Fibroblast of the conjunctiva (primary cell): ENCODE results near the gene LIG4.

ENCODE experiments used
- DNase-seq: peaks from one replicate; pipeline ENCODE4 v3.0.0-alpha.2; 2010; ENCODE audit warnings: low read depth

Gene LIG4

DNA sequence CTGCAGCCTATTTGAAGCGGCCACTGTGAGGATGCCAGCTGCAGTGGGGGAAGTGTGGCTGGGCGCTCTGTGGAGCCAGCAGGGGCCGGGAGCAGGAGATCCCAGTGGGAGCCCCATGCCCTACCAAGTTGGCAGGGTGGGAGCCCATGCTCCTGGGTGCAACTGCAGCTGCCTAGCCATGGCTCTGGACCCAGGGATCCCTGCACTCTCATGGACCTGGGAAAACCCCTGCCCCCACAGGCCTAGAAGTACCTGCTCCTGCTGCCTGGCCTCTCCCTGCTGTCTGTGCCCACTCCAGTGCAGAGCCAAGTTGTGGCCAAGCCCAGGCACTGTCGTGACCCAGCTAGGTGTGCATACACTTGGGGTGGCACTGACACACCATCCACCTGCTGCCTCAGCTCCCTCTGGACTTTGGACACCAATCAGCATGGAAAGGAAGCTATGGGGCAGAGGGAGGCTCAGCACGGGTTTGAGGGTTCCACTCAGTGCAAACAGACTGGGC, 20.9 kb downstream of the LIG4 start:
- no peak for DNase-seq

DNA sequence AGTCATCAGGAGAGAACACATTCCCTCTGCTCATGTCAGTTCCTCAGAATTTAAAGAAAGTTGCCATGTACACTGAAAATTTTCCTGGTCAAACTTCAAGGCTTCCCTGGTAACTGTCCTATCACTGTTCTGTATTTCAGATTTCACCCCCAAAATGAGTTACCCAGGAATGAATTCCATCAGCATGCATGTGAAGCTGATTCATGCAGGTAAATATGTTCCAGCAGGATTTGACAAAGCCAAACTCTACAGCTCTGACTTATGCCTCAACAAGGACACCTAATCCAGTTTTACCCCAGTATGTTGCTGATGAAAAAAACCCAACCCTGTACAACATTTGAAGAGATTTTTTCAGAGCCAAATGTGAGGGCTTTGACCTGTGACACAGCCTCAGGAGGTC, 21.5 kb downstream of the LIG4 start:
- DNase-seq = no peak

DNA sequence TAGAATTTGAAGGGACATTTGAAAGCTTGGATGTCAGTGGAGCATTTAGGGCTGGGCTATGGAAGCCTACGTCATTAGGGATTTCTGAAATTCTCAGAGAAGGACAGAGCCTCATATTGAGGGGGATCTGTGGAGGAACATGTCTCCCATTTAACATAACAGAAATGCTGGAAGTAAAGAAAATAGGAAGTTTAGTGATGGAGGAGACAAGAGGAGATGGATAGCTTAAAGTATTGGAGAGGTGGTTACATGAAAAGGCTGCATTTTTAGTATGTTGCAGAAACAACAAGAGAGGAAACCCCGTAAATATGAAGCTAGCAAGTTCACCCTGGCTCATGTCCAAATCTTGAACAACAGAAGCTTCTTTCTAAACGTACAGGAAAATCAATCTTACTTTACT, 24.4 kb downstream of the LIG4 start:
- no peak for DNase-seq

DNA sequence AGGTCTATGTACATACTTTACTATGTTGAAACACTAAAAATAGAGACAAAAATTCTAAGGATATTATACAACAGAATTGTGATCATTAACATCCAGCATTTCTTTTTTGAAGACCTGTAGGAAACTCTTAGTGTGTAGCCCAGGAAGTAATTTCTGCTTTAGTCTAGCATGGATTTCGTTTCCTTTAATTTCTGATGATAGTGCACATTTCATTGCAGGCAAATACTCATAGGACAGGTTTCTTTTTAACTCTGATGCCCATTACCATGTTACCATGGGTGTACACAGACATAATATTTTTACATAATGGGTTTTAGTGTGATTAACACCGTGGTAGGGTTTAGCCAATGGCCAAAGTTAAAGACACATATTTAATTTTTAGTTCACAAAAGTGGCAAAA, 27.1 kb downstream of the LIG4 start:
- no peak for DNase-seq

DNA sequence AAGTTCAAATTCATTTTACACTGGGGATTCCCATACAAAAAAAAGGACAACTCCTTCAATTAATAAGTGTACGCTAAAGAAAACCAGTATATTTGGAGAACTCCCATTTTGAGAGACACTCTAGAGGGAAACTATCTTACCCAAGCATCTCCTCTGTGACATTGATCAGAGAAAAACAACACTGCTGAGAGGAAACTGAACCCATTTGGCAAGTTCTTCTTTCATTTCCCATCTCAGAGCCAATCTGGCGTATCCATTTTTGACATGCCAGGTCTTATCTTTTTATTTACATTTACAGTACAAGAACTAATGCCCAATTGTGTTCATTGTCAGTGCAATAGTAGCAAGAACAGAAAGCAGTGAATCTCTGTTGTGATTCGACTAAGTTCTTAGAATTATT, 30.1 kb downstream of the LIG4 start:
- no peak for DNase-seq

DNA sequence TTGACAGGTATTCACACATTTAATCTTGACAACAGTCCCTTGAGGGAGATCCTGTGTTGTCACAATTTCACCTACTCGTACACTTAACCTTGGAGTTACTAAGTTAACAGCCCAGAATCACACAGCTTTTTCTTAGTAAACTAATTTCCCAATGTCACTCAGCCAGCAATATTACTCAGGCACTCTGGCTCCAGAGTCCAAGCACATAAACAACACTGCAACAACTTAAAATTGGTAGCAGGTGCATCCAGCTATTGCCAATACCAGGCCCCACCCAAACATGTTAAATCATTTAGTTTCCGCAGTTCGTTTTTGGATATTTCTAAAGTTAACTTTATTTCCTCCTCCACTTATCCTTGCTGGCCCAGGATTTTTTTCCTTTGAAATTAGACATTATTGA, 32.7 kb downstream of the LIG4 start:
- no peak for DNase-seq

DNA sequence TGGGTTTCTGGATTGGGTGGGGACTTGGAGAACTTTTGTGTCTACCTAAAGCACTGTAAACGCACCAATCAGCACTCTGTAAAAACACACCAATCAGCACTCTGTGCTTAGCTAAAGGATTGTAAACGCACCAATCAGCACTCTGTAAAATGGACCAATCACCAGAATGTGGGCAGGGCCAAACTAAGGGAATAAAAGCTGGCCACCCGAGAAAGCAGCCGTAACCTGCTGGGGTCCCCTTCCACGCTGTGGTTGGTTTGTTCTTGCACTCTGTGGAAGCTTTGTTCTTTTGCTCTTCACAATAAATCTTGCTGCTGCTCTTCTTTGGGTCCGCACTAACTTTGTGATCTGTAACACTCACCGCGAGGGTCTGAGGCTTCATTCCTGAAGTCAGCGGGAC, 37.3 kb downstream of the LIG4 start:
- DNase-seq = no peak

DNA sequence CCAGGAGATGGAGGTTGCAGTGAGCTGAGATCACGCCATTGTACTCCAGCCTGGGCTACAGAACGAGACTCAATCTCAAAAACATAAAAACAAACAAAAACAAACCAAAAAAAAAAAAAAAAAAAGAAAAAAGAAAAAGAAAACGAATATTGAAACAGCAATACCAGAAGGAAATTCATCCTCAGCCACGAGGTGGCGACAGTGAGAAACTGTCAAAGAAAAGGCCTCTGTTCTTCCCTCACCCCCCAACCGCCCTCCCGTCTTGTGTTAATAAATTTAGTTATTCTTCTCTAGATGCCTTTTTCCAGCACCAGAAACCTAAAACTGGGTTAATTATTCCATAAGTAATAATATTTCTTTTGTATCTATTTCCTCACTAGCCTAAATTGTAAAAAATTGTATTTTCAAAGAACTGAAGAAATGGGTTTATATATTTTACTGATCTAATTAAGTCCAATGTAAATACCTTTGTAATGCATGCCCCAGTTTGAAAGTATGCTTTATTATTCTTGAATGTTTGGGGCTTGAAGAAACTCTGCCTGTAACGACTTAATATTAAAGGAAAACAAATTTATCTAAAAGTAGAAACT, 38.6 kb downstream of the LIG4 start:
- DNase-seq = no peak

DNA sequence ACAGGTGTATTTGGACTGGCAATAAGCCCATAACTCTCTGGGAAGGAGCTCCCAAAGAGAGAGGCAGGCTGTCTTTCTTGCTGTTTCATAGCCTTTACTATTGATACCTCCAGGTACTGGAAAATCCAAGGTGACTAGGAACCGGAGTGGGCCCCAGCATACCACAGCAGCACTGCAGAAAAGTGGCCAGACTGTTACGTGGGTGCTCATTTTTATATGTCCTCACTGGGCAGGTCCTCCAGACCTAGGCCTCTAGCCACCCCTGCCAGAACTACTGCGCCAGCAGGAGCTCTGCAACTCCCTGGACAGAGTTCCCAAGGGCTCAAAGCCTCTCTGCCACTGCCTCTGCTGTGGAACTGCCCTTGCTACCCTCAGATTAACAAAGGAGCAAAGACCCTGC, 46.4 kb downstream of the LIG4 start:
- DNase-seq = no peak

DNA sequence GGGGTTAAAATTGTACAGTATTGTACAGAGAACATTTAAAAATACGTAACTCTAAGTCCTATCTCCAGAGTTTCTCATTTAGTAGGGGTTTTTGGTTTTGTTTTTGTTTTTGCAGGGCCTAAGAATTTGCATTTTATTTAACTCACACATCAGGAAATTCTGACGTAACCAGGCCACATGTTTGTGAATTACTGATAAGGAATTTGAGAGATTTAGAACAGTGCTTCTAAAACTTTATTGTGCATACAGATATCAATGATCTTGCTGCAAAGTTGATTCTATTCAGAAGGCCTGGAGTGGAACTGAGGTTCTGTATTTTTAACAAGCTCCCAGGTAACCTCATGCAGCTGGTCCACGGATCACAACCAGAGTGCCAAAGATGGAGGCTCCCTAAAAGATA, 49.3 kb downstream of the LIG4 start:
- DNase-seq = no peak

DNA sequence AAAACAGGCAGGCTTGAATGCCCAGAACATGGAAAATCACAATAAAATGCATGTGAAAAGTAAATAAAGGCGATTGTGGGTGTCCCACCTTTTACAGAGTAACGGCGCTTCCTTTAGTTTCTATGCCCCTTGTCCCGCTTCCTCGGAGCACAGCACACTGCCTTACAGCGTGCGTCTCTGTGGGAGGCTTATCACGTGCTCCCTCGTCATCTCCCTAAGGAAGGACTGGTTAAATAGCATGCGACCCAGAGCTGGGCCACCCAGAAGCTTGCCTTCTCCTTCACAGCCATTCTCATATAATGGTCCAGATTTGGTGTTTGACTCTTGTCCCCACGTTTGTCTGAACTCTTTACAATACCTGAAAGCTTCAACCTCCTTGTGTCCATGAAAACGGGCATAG, 56.6 kb downstream of the LIG4 start:
- DNase-seq = no peak
